NCI-H1092 (cell line): Measurements from ENCODE around the gene ITPRID2.
"Not testable (repeated sequence)": the region's sequence is repeated elsewhere in the genome, so short reads cannot be mapped to it uniquely, and the experiment has no call there.

Source experiments
- DNase-seq: peaks from one replicate; lab custom pipeline; 2025; lab: John Stamatoyannopoulos, UW

Gene ITPRID2

GRCh38 chr2:181916726-181917718 is 25.5 kb downstream of the ITPRID2 start:
- no peak for DNase-seq

GRCh38 chr2:181918188-181918587 is 26.7 kb downstream of the ITPRID2 start:
- no peak for DNase-seq

GRCh38 chr2:181923121-181923520 is 31.6 kb downstream of the ITPRID2 start:
- DNase-seq: no peak

- no peak for DNase-seq
Observed at GRCh38 chr2:181924336-181924735, 32.8 kb downstream of the ITPRID2 start.

- DNase-seq: no peak
Observed at GRCh38 chr2:181934694-181935093, 43.2 kb downstream of the ITPRID2 start.

GRCh38 chr2:181937473-181937872 is 45.9 kb downstream of the ITPRID2 start:
- no peak for DNase-seq

GRCh38 chr2:181943411-181944124 is 52.0 kb downstream of the ITPRID2 start:
- DNase-seq: no peak

GRCh38 chr2:181944164-181944913 is 52.8 kb downstream of the ITPRID2 start:
- DNase-seq: no peak

- DNase-seq: no peak
Observed at GRCh38 chr2:181944914-181945291, 53.4 kb downstream of the ITPRID2 start.

GRCh38 chr2:181946444-181947127 is 55.1 kb downstream of the ITPRID2 start:
- no peak for DNase-seq

- DNase-seq: no peak
Observed at GRCh38 chr2:181947273-181947672, 55.7 kb downstream of the ITPRID2 start.

- no peak for DNase-seq
Observed at GRCh38 chr2:181948227-181948626, 56.7 kb downstream of the ITPRID2 start.

- no peak for DNase-seq
Observed at GRCh38 chr2:181949047-181949446, 57.5 kb downstream of the ITPRID2 start.

- no peak for DNase-seq
Observed at GRCh38 chr2:181952404-181953226, 61.1 kb downstream of the ITPRID2 start.

- DNase-seq: no peak
Observed at GRCh38 chr2:181953881-181954537, 62.5 kb downstream of the ITPRID2 start.

- no peak for DNase-seq
Observed at GRCh38 chr2:181954538-181954883, 63.0 kb downstream of the ITPRID2 start.

GRCh38 chr2:181955010-181955409 is 63.5 kb downstream of the ITPRID2 start:
- no peak for DNase-seq

- DNase-seq: not testable (repeated sequence)
Observed at GRCh38 chr2:181955866-181956265, 64.3 kb downstream of the ITPRID2 start.

- no peak for DNase-seq
Observed at GRCh38 chr2:181957668-181958067, 66.1 kb downstream of the ITPRID2 start.

- DNase-seq: no peak
Observed at GRCh38 chr2:181958726-181959125, 67.2 kb downstream of the ITPRID2 start.
